Measurements from ENCODE around the gene KLHL18. TPM values are rescaled to one million over a fixed set of nuclear protein-coding genes. Genes with fewer than 3 reads are reported as not detected.

Gene KLHL18
- polyA plus RNA-seq, 2 donors = 22.6 to 28.9 TPM

GRCh38 chr3:47323431-47324277, 40.9 kb downstream of the KLHL18 start:
- Histone ChIP-seq H3K27me3 (ENCODE audit: control insufficient read depth in 1 of 2, insufficient read depth in 2 of 2, low read length in 2 of 2) (no peaks in the 10 kb centered on the region), H3K9me3 (ENCODE audit: control insufficient read depth in 2 of 2, insufficient read depth in 1 of 2, low read depth in 1 of 2, low read length in 1 of 2) (no peaks in the 10 kb centered on the region), H3K36me3 (ENCODE audit: control insufficient read depth in 2 of 2, insufficient read depth in 2 of 2, low read length in 1 of 2) (peaks cover 8 to 21% of the 10 kb centered on the region in 2 donors), H3K27ac (ENCODE audit: low read depth in 2 of 2, low read length in 1 of 2) (peak overlapping the region; percentile 14 to 37), H3K4me3 (ENCODE audit: low read depth in 1 of 2, low read length in 2 of 2) (no peak overlapping the region), H3K4me1 (ENCODE audit: control insufficient read depth in 2 of 2, insufficient read depth in 2 of 2, low read length in 1 of 2) (peaks cover 0 to 2% of the 10 kb centered on the region in 2 donors)
- WGBS, 2 donors = 76% methylated on average over 8 of the region's 8 CpGs

- no peak overlapping the region for H3K4me3 ChIP-seq (ENCODE audit: low read depth in 1 of 2, low read length in 2 of 2)
- peaks cover 8 to 21% of the 10 kb centered on the region in 2 donors for H3K36me3 ChIP-seq (ENCODE audit: control insufficient read depth in 2 of 2, insufficient read depth in 2 of 2, low read length in 1 of 2)
- no peaks in the 10 kb centered on the region for H3K9me3 ChIP-seq (ENCODE audit: control insufficient read depth in 2 of 2, insufficient read depth in 1 of 2, low read depth in 1 of 2, low read length in 1 of 2)
- WGBS, 2 donors = 2 to 7% methylated on average over 2 of the region's 2 CpGs
- no peaks in the 10 kb centered on the region for H3K27me3 ChIP-seq (ENCODE audit: control insufficient read depth in 1 of 2, insufficient read depth in 2 of 2, low read length in 2 of 2)
- H3K27ac ChIP-seq (ENCODE audit: low read depth in 2 of 2, low read length in 1 of 2) = no peak overlapping the region
- no peaks in the 10 kb centered on the region for H3K4me1 ChIP-seq (ENCODE audit: control insufficient read depth in 2 of 2, insufficient read depth in 2 of 2, low read length in 1 of 2)
These were observed 41.6 kb downstream of the KLHL18 start for GRCh38 chr3:47324278-47324865.

- H3K9me3 ChIP-seq (ENCODE audit: control insufficient read depth in 2 of 2, insufficient read depth in 1 of 2, low read depth in 1 of 2, low read length in 1 of 2) = no peaks in the 10 kb centered on the region
- 73 to 77% methylated on average over 3 of the region's 3 CpGs for WGBS, 2 donors
- H3K4me3 ChIP-seq (ENCODE audit: low read depth in 1 of 2, low read length in 2 of 2) = no peak overlapping the region
- H3K27me3 ChIP-seq (ENCODE audit: control insufficient read depth in 1 of 2, insufficient read depth in 2 of 2, low read length in 2 of 2) = no peaks in the 10 kb centered on the region
- H3K4me1 ChIP-seq (ENCODE audit: control insufficient read depth in 2 of 2, insufficient read depth in 2 of 2, low read length in 1 of 2) = no peaks in the 10 kb centered on the region
- H3K36me3 ChIP-seq (ENCODE audit: control insufficient read depth in 2 of 2, insufficient read depth in 2 of 2, low read length in 1 of 2) = peaks cover 19 to 36% of the 10 kb centered on the region in 2 donors
- no peak overlapping the region for H3K27ac ChIP-seq (ENCODE audit: low read depth in 2 of 2, low read length in 1 of 2)
These were observed 51.2 kb downstream of the KLHL18 start for GRCh38 chr3:47333907-47334306.

GRCh38 chr3:47337656-47338055, 54.9 kb downstream of the KLHL18 start:
- H3K27ac ChIP-seq (ENCODE audit: low read depth in 2 of 2, low read length in 1 of 2) = no peak overlapping the region
- 87 to 89% methylated on average over 5 of the region's 5 CpGs for WGBS, 2 donors
- no peaks in the 10 kb centered on the region for H3K4me1 ChIP-seq (ENCODE audit: control insufficient read depth in 2 of 2, insufficient read depth in 2 of 2, low read length in 1 of 2)
- H3K9me3 ChIP-seq (ENCODE audit: control insufficient read depth in 2 of 2, insufficient read depth in 1 of 2, low read depth in 1 of 2, low read length in 1 of 2) = no peaks in the 10 kb centered on the region
- no peak overlapping the region for H3K4me3 ChIP-seq (ENCODE audit: low read depth in 1 of 2, low read length in 2 of 2)
- peaks cover 15 to 52% of the 10 kb centered on the region in 2 donors for H3K36me3 ChIP-seq (ENCODE audit: control insufficient read depth in 2 of 2, insufficient read depth in 2 of 2, low read length in 1 of 2)
- no peaks in the 10 kb centered on the region for H3K27me3 ChIP-seq (ENCODE audit: control insufficient read depth in 1 of 2, insufficient read depth in 2 of 2, low read length in 2 of 2)

GRCh38 chr3:47339951-47340350, 57.2 kb downstream of the KLHL18 start:
- Histone ChIP-seq H3K27ac (ENCODE audit: low read depth in 2 of 2, low read length in 1 of 2) (no peak overlapping the region), H3K27me3 (ENCODE audit: control insufficient read depth in 1 of 2, insufficient read depth in 2 of 2, low read length in 2 of 2) (no peaks in the 10 kb centered on the region), H3K9me3 (ENCODE audit: control insufficient read depth in 2 of 2, insufficient read depth in 1 of 2, low read depth in 1 of 2, low read length in 1 of 2) (no peaks in the 10 kb centered on the region), H3K36me3 (ENCODE audit: control insufficient read depth in 2 of 2, insufficient read depth in 2 of 2, low read length in 1 of 2) (peaks cover 7 to 51% of the 10 kb centered on the region in 2 donors), H3K4me1 (ENCODE audit: control insufficient read depth in 2 of 2, insufficient read depth in 2 of 2, low read length in 1 of 2) (peaks cover 0 to 1% of the 10 kb centered on the region in 2 donors), H3K4me3 (ENCODE audit: low read depth in 1 of 2, low read length in 2 of 2) (no peak overlapping the region)
- WGBS, 2 donors = 91 to 92% methylated on average over 2 of the region's 2 CpGs

- no peaks in the 10 kb centered on the region for H3K27me3 ChIP-seq (ENCODE audit: control insufficient read depth in 1 of 2, insufficient read depth in 2 of 2, low read length in 2 of 2)
- no peak overlapping the region for H3K4me3 ChIP-seq (ENCODE audit: low read depth in 1 of 2, low read length in 2 of 2)
- H3K27ac ChIP-seq (ENCODE audit: low read depth in 2 of 2, low read length in 1 of 2) = no peak overlapping the region
- H3K4me1 ChIP-seq (ENCODE audit: control insufficient read depth in 2 of 2, insufficient read depth in 2 of 2, low read length in 1 of 2) = peaks cover 0 to 3% of the 10 kb centered on the region in 2 donors
- H3K36me3 ChIP-seq (ENCODE audit: control insufficient read depth in 2 of 2, insufficient read depth in 2 of 2, low read length in 1 of 2) = peaks cover 3 to 49% of the 10 kb centered on the region in 2 donors
- 73 to 75% methylated on average over 2 of the region's 2 CpGs for whole genome bisulfite sequencing, 2 donors
- H3K9me3 ChIP-seq (ENCODE audit: control insufficient read depth in 2 of 2, insufficient read depth in 1 of 2, low read depth in 1 of 2, low read length in 1 of 2) = no peaks in the 10 kb centered on the region
These were observed 58.1 kb downstream of the KLHL18 start for GRCh38 chr3:47340866-47341265.

GRCh38 chr3:47342151-47342550, 59.4 kb downstream of the KLHL18 start:
- H3K36me3 ChIP-seq (ENCODE audit: control insufficient read depth in 2 of 2, insufficient read depth in 2 of 2, low read length in 1 of 2) = peaks cover 0 to 45% of the 10 kb centered on the region in 2 donors
- peaks cover 0 to 3% of the 10 kb centered on the region in 2 donors for H3K4me1 ChIP-seq (ENCODE audit: control insufficient read depth in 2 of 2, insufficient read depth in 2 of 2, low read length in 1 of 2)
- H3K4me3 ChIP-seq (ENCODE audit: low read depth in 1 of 2, low read length in 2 of 2) = no peak overlapping the region
- H3K27ac ChIP-seq (ENCODE audit: low read depth in 2 of 2, low read length in 1 of 2) = no peak overlapping the region
- H3K27me3 ChIP-seq (ENCODE audit: control insufficient read depth in 1 of 2, insufficient read depth in 2 of 2, low read length in 2 of 2) = no peaks in the 10 kb centered on the region
- no peaks in the 10 kb centered on the region for H3K9me3 ChIP-seq (ENCODE audit: control insufficient read depth in 2 of 2, insufficient read depth in 1 of 2, low read depth in 1 of 2, low read length in 1 of 2)
- WGBS, 2 donors = 95 to 96% methylated on average over 2 of the region's 2 CpGs

GRCh38 chr3:47342812-47343211, 60.1 kb downstream of the KLHL18 start:
- H3K4me1 ChIP-seq (ENCODE audit: control insufficient read depth in 2 of 2, insufficient read depth in 2 of 2, low read length in 1 of 2) = peaks cover 0 to 3% of the 10 kb centered on the region in 2 donors
- H3K36me3 ChIP-seq (ENCODE audit: control insufficient read depth in 2 of 2, insufficient read depth in 2 of 2, low read length in 1 of 2) = peaks cover 0 to 39% of the 10 kb centered on the region in 2 donors
- no peak overlapping the region for H3K27ac ChIP-seq (ENCODE audit: low read depth in 2 of 2, low read length in 1 of 2)
- no peaks in the 10 kb centered on the region for H3K27me3 ChIP-seq (ENCODE audit: control insufficient read depth in 1 of 2, insufficient read depth in 2 of 2, low read length in 2 of 2)
- no peak overlapping the region for H3K4me3 ChIP-seq (ENCODE audit: low read depth in 1 of 2, low read length in 2 of 2)
- no peaks in the 10 kb centered on the region for H3K9me3 ChIP-seq (ENCODE audit: control insufficient read depth in 2 of 2, insufficient read depth in 1 of 2, low read depth in 1 of 2, low read length in 1 of 2)

- WGBS, 2 donors = 97% methylated on average over 17 of the region's 17 CpGs
- no peak overlapping the region for H3K27ac ChIP-seq (ENCODE audit: low read depth in 2 of 2, low read length in 1 of 2)
- H3K4me3 ChIP-seq (ENCODE audit: low read depth in 1 of 2, low read length in 2 of 2) = no peak overlapping the region
- H3K36me3 ChIP-seq (ENCODE audit: control insufficient read depth in 2 of 2, insufficient read depth in 2 of 2, low read length in 1 of 2) = peaks cover 0 to 39% of the 10 kb centered on the region in 2 donors
- no peaks in the 10 kb centered on the region for H3K27me3 ChIP-seq (ENCODE audit: control insufficient read depth in 1 of 2, insufficient read depth in 2 of 2, low read length in 2 of 2)
- peaks cover 0 to 3% of the 10 kb centered on the region in 2 donors for H3K4me1 ChIP-seq (ENCODE audit: control insufficient read depth in 2 of 2, insufficient read depth in 2 of 2, low read length in 1 of 2)
- no peaks in the 10 kb centered on the region for H3K9me3 ChIP-seq (ENCODE audit: control insufficient read depth in 2 of 2, insufficient read depth in 1 of 2, low read depth in 1 of 2, low read length in 1 of 2)
These were observed 60.8 kb downstream of the KLHL18 start for GRCh38 chr3:47343471-47343971.
